IPS DF 19.7 (cell line): Measurements from ENCODE around the gene TOP1.

Source experiments
- DNase-seq: peaks from one replicate; pipeline ENCODE4 v3.0.0-alpha.2; 2013; ENCODE audit warnings: low read depth, low spot score

Gene TOP1

GRCh38 chr20:41168281-41169161, 139.9 kb downstream of the TOP1 start:
- DNase-seq, result no peak

GRCh38 chr20:41169162-41169690, 140.6 kb downstream of the TOP1 start:
- no peak for DNase-seq

GRCh38 chr20:41169791-41170351, 141.2 kb downstream of the TOP1 start:
- no peak for DNase-seq

DNA sequence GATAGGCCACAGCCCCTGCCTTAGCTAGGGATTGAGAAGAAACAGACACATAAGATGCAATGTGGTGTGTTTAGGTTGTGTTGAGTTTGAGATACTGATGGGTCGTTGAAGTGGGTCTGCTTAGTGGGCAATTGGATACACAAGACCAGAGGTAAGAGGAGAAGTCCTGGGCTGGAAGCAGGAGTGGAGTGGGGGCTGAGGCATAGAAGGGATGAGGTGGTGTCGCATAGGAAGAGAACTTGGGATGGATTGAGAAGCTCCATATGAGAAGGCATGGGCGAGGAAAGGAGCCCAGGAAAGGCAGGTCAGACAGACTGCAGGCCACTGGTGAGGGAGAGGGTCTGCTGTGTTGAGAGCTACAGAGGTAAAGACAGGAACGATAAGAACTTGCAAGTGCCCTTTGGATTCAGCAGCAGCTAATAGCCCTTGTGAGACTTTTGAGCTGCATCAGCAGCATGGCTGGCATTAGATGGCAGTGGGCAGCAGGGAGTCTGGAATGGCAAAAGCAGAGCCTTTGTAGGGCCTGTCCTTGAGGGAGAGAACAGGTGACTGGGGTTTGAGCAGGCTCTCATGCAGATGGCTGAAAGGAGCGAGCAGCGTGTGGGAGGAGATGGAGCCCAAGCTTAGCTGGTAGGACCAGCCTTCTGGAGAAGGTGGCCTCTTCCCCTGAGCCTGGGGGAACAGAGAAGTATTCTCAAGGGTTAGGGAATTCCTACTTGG, 141.9 kb downstream of the TOP1 start:
- no peak for DNase-seq

GRCh38 chr20:41171736-41172295, 143.2 kb downstream of the TOP1 start:
- no peak for DNase-seq

DNA sequence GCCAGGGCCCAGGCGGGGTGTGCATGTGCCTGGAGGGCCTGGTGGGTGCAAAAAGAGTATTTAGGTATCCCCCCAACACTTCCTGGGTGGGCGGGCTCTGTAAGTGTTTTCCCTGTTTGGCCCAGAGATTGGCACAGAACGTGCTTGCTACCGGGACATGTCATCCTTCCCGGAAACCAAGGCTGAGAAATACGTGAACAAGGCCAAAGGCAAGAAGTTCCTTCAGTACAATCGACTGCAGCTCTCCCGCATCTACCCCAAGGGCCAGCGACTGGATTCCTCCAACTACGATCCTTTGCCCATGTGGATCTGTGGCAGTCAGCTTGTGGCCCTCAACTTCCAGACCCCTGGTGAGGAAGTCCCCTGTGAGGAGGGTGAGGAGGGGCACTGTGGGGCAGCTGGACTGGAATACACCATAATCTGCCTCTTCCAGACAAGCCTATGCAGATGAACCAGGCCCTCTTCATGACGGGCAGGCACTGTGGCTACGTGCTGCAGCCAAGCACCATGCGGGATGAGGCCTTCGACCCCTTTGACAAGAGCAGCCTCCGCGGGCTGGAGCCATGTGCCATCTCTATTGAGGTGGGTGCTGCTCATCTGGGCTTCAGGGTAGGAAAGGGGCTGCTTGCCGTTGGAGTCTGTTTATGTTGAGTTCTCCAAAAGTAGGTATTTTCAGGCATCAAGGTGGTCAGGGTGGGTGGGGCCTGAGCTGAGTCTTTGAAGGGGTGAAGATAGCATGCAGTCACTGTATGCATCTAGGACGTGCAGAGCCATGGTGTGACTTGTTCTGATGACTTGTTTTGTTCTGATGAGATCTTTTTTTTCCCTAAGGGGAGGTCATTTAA, 143.9 kb downstream of the TOP1 start:
- DNase-seq, result no peak

GRCh38 chr20:41173161-41173721, 144.6 kb downstream of the TOP1 start:
- no peak for DNase-seq

DNA sequence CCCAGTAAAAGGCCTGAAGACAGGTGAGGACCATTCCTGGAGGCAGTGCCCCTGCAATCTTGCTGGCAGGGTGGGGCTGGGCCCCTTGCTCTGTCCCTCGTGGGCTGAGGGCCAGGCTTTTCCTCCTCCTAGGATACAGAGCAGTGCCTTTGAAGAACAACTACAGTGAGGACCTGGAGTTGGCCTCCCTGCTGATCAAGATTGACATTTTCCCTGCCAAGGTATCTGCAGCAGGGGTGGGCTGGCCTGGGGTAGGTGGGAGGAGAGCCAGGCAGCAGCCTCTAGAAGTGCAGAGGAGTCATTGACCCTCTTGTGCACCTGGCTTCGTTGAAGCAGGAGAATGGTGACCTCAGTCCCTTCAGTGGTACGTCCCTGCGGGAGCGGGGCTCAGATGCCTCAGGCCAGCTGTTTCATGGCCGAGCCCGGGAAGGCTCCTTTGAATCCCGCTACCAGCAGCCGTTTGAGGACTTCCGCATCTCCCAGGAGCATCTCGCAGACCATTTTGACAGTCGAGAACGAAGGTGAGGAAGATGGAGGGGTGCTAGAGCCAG, 145.2 kb downstream of the TOP1 start:
- no peak for DNase-seq
